Loucy (cell line): ENCODE results near the gene YES1.

Experiments
- EZH2phosphoT487 ChIP-seq: fragments of 200-600 bp; IDR thresholded peaks from 2 replicates; pipeline ENCODE4 v1.6.1; 2018; ENCODE audit warnings: antibody characterized with exemption, mild to moderate bottlenecking, moderate library complexity, borderline replicate concordance
- TF ChIP-seq, protein P1 (sequence below): fragments of 200-600 bp; sonication (generic); conservative IDR thresholded peaks from 2 replicates; pipeline ENCODE4 v1.5.1; 2014; ENCODE audit warnings: mild to moderate bottlenecking, antibody characterized with exemption, low read length

DNA sequence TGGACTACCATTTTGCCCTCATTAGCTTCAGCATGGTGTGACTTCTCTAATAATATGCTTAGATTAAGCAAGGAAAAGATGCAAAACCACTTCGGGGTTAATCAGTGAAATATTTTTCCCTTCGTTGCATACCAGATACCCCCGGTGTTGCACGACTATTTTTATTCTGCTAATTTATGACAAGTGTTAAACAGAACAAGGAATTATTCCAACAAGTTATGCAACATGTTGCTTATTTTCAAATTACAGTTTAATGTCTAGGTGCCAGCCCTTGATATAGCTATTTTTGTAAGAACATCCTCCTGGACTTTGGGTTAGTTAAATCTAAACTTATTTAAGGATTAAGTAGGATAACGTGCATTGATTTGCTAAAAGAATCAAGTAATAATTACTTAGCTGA lies 138.3 kb downstream of the YES1 start:
- TF ChIP-seq, protein P1, sequence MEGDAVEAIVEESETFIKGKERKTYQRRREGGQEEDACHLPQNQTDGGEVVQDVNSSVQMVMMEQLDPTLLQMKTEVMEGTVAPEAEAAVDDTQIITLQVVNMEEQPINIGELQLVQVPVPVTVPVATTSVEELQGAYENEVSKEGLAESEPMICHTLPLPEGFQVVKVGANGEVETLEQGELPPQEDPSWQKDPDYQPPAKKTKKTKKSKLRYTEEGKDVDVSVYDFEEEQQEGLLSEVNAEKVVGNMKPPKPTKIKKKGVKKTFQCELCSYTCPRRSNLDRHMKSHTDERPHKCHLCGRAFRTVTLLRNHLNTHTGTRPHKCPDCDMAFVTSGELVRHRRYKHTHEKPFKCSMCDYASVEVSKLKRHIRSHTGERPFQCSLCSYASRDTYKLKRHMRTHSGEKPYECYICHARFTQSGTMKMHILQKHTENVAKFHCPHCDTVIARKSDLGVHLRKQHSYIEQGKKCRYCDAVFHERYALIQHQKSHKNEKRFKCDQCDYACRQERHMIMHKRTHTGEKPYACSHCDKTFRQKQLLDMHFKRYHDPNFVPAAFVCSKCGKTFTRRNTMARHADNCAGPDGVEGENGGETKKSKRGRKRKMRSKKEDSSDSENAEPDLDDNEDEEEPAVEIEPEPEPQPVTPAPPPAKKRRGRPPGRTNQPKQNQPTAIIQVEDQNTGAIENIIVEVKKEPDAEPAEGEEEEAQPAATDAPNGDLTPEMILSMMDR = no peak
- no peak for TF ChIP-seq EZH2phosphoT487
